Mesenteric fat pad (tissue), 1 donor: ENCODE measurements around the gene HOXC13. TPM values are rescaled to one million over a fixed set of nuclear protein-coding genes. Genes with fewer than 3 reads are reported as not detected.

Source experiments
- DNase-seq: peaks from one replicate; pipeline ENCODE4 v3.0.0-alpha.2; 2020; ENCODE audit warnings: low spot score
- total RNA-seq: library from RNA; stranded (reverse); fragmentation: NEBNext Ultra II Directional; extraction: Animal tissue kit (Norgen Biotek cat#: 25700); gene quantifications from one replicate; pipeline ENCODE4 v1.2.1, GENCODE V29; 2021
- donor health status: DM: yes; HTN: yes; CAD: no.

The HOXC13 gene
- total RNA-seq, 1 donor from 2014 or later = not detected

- DNase-seq = no peak
These were observed 870 bp upstream of the HOXC13 start for GRCh38 chr12:53937596-53938325.

GRCh38 chr12:53939141-53940108 lies 794 bp downstream of the HOXC13 start:
- DNase-seq = no peak

GRCh38 chr12:53940443-53941014 lies 1.9 kb downstream of the HOXC13 start:
- DNase-seq = no peak

GRCh38 chr12:53941187-53941586 lies 2.6 kb downstream of the HOXC13 start:
- DNase-seq = no peak

- no peak for DNase-seq
These were observed 3.1 kb downstream of the HOXC13 start for GRCh38 chr12:53941750-53942149.

GRCh38 chr12:53942467-53942997 lies 3.9 kb downstream of the HOXC13 start:
- no peak for DNase-seq

- DNase-seq = no peak
These were observed 5.6 kb downstream of the HOXC13 start for GRCh38 chr12:53944209-53944608.

- no peak for DNase-seq
These were observed 6.5 kb downstream of the HOXC13 start for GRCh38 chr12:53944907-53945847.

GRCh38 chr12:53947743-53948142 lies 9.1 kb downstream of the HOXC13 start:
- DNase-seq = no peak

- no peak for DNase-seq
These were observed 10.3 kb downstream of the HOXC13 start for GRCh38 chr12:53948650-53949593.

GRCh38 chr12:53949631-53950436 lies 11.2 kb downstream of the HOXC13 start:
- no peak for DNase-seq

- DNase-seq = no peak
These were observed 11.8 kb downstream of the HOXC13 start for GRCh38 chr12:53950437-53950773.

- no peak for DNase-seq
These were observed 12.4 kb downstream of the HOXC13 start for GRCh38 chr12:53950789-53951576.

GRCh38 chr12:53951577-53952334 lies 13.1 kb downstream of the HOXC13 start:
- no peak for DNase-seq

GRCh38 chr12:53952335-53952694 lies 13.7 kb downstream of the HOXC13 start:
- no peak for DNase-seq

GRCh38 chr12:53952871-53953734 lies 14.5 kb downstream of the HOXC13 start:
- no peak for DNase-seq
